ENCODE results near the gene INPP5E.
"Not testable (repeated sequence)": the region's sequence is repeated elsewhere in the genome, so short reads cannot be mapped to it uniquely, and the experiment has no call there.

The INPP5E gene

GRCh38 chr9:136426787-136427186 is 12.9 kb downstream of the INPP5E start:
- no peak for DNase-seq (ENCODE audit: low read depth)

GRCh38 chr9:136425367-136425766 is 14.3 kb downstream of the INPP5E start:
- DNase-seq (ENCODE audit: low read depth), result not testable (repeated sequence)

DNA sequence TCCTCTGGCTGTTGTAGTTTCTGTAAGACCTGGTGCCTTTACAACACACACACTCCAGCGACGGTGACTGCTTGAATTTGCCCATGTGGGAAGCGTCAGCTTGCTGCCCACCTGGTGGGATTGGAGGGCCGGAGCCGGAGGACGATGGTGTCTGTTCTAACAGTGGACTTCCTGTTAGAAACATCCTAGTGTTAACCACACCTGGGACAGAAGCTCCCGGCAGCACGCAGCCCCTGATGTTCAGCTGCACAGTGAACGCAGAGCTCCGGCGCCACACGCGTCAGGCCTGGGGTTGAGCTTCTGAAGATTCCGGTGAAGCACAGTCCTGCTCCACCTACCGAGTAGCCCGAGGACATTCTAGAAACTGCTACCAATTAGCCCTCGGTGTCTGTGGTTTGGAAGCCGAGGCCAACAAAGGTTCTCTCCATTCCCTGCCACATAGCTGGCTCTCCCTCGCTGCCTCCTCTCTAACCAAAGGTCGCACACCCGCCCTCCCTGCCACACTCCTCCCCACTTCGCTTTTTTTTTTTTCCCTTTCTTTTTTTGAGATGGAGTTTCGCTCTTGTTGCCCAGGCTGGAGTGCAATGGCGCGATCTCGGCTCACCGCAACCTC is 14.8 kb downstream of the INPP5E start:
- no peak for DNase-seq (ENCODE audit: low read depth)

DNA sequence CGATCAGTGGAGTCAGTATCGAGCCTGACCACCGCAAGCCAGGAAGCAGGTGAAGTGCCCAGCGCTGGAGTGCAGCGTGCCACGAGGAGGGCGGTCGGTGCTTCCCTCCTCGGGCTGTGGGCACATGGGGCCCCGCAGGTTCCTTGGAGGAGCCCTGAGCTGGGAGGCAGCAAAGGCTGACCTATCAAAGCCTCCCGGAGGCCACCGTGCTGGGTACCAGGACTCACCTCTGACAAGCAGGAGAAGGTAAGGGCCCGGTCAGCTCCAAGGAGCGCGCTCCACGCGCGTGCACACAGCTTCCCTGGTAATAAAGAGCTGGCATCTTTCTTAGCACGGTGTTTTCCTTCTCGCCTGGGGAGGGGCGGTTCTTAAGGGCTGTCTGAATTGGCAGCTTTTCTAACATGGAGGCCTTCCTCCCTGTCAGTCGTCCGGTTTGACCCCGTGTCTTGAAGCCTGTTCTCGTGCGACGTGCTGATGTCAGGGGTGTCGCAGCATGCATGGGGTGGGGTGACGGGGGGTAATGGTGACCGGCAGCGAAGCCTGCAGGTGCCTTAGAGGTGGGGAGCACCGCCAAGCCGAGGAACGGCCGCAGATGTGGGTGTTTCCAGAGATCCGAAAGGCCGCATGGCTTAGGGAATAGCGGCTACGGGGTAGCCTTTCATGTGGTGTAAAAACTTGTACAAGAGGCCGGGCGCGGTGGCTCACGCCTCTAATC is 16.1 kb downstream of the INPP5E start:
- no peak for DNase-seq (ENCODE audit: low read depth)

- no peak for DNase-seq (ENCODE audit: low read depth)
Observed at GRCh38 chr9:136422876-136423275, 16.8 kb downstream of the INPP5E start.

DNA sequence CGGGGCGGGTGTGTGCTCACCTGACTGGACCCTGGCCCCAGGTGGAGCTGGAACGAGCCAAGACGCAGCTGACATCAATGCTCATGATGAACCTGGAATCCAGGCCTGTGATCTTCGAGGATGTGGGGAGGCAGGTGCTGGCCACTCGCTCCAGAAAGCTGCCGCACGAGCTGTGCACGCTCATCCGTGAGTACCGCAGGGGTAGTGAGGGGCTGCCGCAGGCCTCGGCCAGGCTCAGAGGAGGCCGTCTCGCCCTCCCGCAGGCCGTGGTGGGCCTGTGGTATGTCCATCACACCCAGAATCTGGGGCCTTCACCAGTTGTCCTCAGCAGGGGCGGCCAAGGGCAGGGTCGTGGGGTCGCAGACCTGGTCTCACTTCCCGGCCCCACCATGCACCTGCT is 17.9 kb downstream of the INPP5E start:
- no peak for DNase-seq (ENCODE audit: low read depth)

- no peak for DNase-seq (ENCODE audit: low read depth)
Observed at GRCh38 chr9:136419092-136419420, 20.6 kb downstream of the INPP5E start.

DNA sequence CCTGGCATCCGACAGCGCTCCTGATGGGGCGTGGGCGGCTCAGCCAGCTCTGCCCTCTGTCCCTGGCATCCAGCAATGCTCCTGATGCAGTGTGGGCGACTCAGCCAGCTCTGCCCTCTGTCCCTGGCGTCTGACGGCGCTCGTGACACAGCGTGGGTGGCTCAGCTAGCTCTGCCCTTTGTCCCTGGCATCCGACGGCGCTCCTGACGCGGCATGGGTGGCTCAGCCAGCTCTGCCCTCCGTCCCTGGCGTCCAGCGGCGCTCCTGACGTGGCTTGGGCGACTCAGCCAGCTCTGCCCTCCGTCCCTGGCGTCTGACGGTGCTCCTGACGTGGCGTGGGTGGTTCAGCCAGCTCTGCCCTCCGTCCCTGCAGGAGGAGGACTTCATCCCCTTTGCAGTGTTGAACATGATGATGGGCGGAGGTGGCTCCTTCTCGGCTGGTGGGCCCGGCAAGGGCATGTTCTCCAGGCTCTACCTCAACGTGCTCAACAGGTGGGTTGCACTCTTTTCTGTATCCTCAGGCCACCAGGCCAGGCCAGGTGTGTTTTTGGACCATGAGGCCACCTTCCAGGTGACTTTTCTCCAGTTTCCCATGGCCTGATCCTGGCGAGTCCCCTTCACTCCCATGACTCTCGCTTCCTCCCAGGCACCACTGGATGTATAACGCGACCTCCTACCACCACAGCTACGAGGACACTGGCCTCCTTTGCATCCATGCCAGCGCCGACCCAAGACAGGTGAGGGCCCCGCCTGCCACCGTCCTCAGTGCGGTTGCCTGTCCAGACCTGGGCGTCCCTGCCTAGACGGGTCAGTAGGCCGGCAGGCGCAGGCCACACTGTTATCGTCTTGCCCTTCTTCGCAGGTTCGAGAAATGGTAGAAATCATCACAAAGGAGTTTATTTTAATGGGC is 21.2 kb downstream of the INPP5E start:
- no peak for DNase-seq (ENCODE audit: low read depth)

- no peak for DNase-seq (ENCODE audit: low read depth)
Observed at GRCh38 chr9:136416914-136417313, 22.7 kb downstream of the INPP5E start.

DNA sequence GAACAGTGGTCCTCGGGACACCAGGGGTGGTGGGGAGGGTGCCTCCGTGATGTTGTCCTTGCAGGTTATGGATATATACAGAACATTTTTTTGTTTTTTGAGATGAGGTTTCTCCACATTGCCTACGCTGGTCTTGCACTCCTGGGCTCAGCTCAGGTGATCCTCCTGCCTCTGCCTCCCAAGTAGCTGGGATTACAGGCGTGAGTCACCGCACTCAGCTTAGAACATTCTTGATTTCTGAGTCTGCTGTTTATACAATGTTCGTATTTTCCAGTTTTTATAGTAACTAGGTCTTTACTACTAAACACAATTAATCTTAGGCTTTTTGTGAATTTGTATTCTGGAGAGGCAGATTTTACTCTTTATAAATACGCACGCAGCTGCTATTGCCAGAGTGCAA is 23.2 kb downstream of the INPP5E start:
- DNase-seq (ENCODE audit: low read depth), result no peak

DNA sequence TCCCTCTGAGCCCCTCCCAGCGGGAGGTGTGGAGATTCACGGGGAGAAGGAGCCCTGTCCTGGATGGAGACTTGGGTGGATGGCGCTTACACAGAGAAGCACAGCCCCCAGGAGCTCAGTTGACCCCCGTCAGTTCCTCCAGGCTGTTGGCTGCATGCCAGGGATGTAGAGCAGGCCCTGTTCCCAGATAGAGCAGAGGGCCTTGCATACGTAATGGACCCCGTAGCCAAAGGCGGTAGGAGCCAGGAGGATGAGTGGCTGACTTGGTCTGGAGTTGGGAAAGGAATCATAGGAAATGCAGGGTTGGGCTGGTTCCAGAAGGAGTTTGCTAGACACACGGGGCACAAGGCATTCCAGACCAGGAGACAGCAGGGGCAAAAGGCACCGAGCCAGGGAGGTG is 26.7 kb downstream of the INPP5E start:
- DNase-seq (ENCODE audit: low read depth), result no peak

GRCh38 chr9:136411378-136411777 is 28.3 kb downstream of the INPP5E start:
- no peak for DNase-seq (ENCODE audit: low read depth)

GRCh38 chr9:136410500-136411287 is 29.0 kb downstream of the INPP5E start, which contains the start of the genes ENTR1 and PMPCA:
ENTR1 (minus strand) TSS chr9:136410614; CDS start chr9:136410397, 217 bp downstream.
PMPCA (plus strand) TSS chr9:136410658; CDS start chr9:136410669, 11 bp downstream.
- peak; percentile 95 for DNase-seq (ENCODE audit: low read depth)

DNA sequence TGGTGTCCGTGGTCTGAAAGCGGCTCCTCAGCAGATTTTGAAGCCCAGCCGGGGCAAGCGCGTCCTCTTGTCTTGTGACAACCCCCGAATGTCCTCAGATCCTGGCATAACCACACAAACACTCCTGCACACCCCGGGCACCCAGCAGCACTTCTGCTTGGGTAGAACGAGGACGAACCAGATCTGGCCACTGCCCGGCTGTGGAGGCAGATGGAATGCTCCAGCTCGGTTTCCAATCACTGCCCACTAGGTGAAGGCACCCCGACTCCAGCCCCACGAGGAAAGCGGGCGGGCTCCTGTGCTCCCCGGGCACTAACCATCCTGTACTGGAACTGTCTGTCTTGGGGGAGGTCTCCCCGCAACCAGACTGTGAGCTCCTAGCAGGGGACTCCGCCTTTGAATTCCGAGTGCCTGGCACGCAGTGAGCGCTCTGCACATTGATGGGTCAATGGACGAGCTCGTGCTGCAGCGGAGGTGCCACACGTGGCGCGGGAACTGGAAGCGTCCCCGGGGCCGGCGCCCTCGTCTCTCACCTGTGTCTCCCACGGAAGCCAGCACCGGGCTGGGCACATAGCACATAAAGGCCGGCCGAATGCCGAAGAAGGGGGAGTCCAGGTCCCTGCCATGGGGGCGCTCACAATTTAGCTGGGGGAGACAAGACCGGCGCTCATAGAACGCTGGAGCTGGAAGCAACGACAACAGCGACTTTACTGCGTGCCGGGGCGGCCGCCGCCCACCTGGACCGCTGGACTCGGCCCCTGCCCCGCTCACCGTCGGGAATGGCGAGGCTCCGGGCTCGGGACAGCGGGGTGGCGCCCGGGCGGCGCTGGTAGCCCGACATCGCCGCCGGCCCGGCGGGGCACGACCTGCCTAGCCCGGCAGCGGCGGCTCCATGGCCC is 29.8 kb downstream of the INPP5E start:
- peak; percentile 18 for DNase-seq (ENCODE audit: low read depth)

DNA sequence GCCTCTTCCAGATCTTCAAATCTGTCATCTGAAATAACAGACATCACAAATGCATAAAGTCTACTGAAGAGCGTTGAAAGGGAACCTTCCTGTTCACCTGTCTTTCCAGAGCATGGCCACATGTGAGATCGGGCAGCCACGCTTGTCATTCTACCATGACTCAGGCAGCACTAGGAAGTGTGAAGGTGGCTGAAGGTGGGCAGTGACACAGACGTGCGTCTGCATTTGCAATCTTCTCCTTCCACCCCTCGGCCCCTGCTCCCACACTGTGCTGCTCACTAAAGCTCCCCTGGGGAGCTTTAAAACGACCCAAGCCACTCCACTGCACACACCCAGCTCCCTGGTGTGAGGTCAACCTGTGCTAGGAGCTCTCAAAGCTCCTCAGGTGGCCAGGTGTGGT is 31.7 kb downstream of the INPP5E start:
- DNase-seq (ENCODE audit: low read depth), result no peak

- not testable (repeated sequence) for DNase-seq (ENCODE audit: low read depth)
Observed at GRCh38 chr9:136407061-136407460, 32.6 kb downstream of the INPP5E start.

DNA sequence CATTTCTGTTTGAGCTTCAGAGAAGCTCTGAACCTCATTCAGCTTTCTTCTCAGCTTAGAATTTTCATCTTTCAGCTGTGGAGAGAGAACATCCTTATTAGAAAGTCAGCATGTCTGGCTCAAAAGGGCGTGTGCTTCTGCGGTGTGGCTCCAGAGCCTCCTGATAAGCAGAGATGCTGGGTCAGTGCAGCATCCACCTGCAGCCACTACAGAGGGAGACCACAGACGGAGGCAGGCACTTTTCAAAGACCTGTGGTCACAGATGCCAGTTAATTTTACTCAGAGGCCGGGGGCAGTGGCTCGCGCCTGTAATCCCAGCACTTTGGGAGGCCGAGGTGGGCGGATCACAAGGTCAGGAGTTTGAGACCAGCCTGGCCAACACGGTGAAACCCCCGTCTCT is 33.7 kb downstream of the INPP5E start:
- DNase-seq (ENCODE audit: low read depth), result not testable (repeated sequence)

GRCh38 chr9:136405481-136405880 is 34.2 kb downstream of the INPP5E start:
- no peak for DNase-seq (ENCODE audit: low read depth)

DNA sequence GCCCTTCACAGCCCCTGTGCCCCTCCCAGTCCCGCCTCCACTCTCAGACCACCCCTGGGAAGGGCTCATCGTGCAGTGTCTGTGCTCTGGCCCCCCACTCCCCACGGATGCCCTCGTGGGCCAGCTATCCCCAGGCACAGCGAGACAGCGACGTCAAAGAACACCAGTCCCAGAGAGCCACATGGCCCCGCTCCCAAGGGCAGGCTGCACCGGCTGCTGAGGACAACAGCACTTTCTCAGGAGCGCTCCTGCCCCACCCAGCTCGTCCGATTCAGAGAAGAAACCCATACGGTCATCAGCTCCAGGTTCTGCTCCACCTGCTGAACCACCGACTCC is 34.9 kb downstream of the INPP5E start:
- no peak for DNase-seq (ENCODE audit: low read depth)

DNA sequence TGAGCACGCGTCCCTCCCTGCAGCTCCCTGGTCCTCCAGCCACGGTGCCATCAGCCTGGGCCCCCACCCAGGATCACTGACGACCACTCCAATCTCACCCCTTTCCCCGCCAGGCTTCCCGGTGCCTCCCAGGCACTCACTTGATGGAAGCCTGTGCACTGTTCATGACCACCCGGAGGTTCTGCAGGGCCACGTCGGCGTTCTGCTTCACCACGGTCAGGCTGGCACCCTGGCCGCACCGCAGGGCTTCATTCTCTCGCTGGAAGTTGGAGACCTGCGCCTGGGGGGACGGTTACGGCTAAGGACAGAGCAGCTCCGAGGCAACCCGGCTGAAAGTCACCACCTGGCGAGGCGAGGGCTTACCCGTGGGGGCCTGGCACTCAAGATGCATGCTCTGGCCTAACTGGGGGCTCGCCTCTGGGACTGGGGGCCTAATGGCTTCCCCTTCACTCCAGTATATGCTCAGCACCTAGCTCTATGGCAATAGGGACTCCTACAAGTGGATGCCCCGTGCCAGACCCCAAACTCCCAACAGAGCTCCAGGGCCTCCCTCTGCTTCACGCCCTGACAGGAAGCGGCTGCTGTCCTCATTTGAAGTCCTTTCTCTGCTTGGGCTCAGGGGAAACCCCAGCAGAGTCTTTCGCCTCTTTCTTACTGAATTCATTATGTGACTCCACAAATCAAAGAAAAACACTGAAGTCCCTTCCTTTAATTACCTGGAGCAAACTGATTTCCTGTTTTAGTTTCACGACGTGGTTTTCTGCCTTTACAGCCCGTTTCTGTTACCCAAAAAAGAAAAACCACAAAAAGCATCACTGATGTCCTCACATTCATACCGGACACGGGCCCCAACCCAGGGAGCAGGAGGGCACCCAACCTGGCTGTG is 35.5 kb downstream of the INPP5E start:
- DNase-seq (ENCODE audit: low read depth), result peak; percentile 44

Data from activated T-cell treated with anti-CD3 and anti-CD28 coated beads for 24 hours (primary cell).